Neural progenitor cell (in vitro differentiated cells): Measurements from ENCODE around the gene CTSW. TPM values are rescaled to one million over a fixed set of nuclear protein-coding genes. Genes with fewer than 3 reads are reported as not detected.
A peak's percentile ranks its signal among the peaks of the same experiment; 100 is the strongest.

Source experiments
- DNase-seq: peaks from one replicate; pipeline ENCODE4 v3.0.0-alpha.2; 2016; ENCODE audit warnings: low spot score
- H2AFZ ChIP-seq: fragments of 200-600 bp; sonication (generic); replicated peaks from 2 replicates; pipeline ENCODE4 v1.6.1; 2016; ENCODE audit warnings: antibody characterized with exemption
- H3F3A ChIP-seq: fragments of 200-600 bp; sonication (generic); 2 replicates; pipeline ENCODE4 v1.6.1; 2016; ENCODE audit warnings: antibody characterized with exemption, low read depth
- H3K27ac ChIP-seq: fragments of 200-600 bp; sonication (generic); 2 replicates; pipeline ENCODE4 v1.5.1; 2016; ENCODE audit warnings: mild to moderate bottlenecking
- H3K27me3 ChIP-seq: fragments of 200-600 bp; sonication (generic); 2 replicates; pipeline ENCODE4 v1.6.1; 2016; ENCODE audit warnings: mild to moderate bottlenecking, moderate library complexity
- H3K36me3 ChIP-seq: fragments of 200-600 bp; sonication (generic); 2 replicates; pipeline ENCODE4 v1.5.1; 2016
- H3K4me1 ChIP-seq: fragments of 200-600 bp; sonication (generic); 2 replicates; pipeline ENCODE4 v1.6.1; 2016; ENCODE audit warnings: mixed run types
- H3K4me2 ChIP-seq: fragments of 200-600 bp; sonication (generic); 2 replicates; pipeline ENCODE4 v1.6.1; 2016
- H3K4me3 ChIP-seq: fragments of 200-600 bp; sonication (generic); 2 replicates; pipeline ENCODE4 v1.5.1; 2016
- H3K79me2 ChIP-seq: fragments of 200-600 bp; sonication (generic); 2 replicates; pipeline ENCODE4 v1.6.1; 2016; ENCODE audit warnings: low read depth
- H3K9ac ChIP-seq: fragments of 200-600 bp; sonication (generic); 2 replicates; pipeline ENCODE4 v1.6.1; 2016
- H3K9me3 ChIP-seq: fragments of 200-600 bp; sonication (generic); 2 replicates; pipeline ENCODE4 v1.5.1; 2016; ENCODE audit warnings: low read depth
- H4K20me1 ChIP-seq: fragments of 200-600 bp; sonication (generic); 2 replicates; pipeline ENCODE4 v1.6.1; 2016; ENCODE audit warnings: low read depth
- H3K27ac Mint-ChIP-seq: 3 replicates; pipeline ENCODE4 v1.8.0; 2021; ENCODE audit warnings: mixed read lengths
- H3K27me3 Mint-ChIP-seq: 2 replicates; pipeline ENCODE4 v1.8.0; 2022; ENCODE audit warnings: low read depth, mild to moderate bottlenecking, inconsistent platforms, moderate library complexity, mixed read lengths; ENCODE audit not compliant: insufficient read depth
- H3K36me3 Mint-ChIP-seq: 3 replicates; pipeline ENCODE4 v1.8.0; 2021; ENCODE audit warnings: mixed read lengths
- H3K4me1 Mint-ChIP-seq: 3 replicates; pipeline ENCODE4 v1.8.0; 2021; ENCODE audit warnings: mixed read lengths
- H3K4me3 Mint-ChIP-seq: 3 replicates; pipeline ENCODE4 v1.8.0; 2021; ENCODE audit warnings: mild to moderate bottlenecking, moderate library complexity, mixed read lengths
- H3K9me3 Mint-ChIP-seq: 3 replicates; pipeline ENCODE4 v1.8.0; 2020; ENCODE audit warnings: mixed read lengths
- CTCF ChIP-seq: fragments of 200-600 bp; sonication (generic); IDR thresholded peaks from 2 replicates; pipeline ENCODE4 v1.5.1; 2017; ENCODE audit warnings: antibody characterized with exemption, mild to moderate bottlenecking
- EZH2 ChIP-seq: fragments of 200-600 bp; sonication (generic); IDR thresholded peaks from 2 replicates; pipeline ENCODE4 v1.6.1; 2017; ENCODE audit warnings: antibody characterized with exemption, mild to moderate bottlenecking, moderate library complexity
- EZH2phosphoT487 ChIP-seq: fragments of 200-600 bp; sonication (generic); IDR thresholded peaks from 2 replicates; pipeline ENCODE4 v1.6.1; 2017; ENCODE audit warnings: antibody characterized with exemption
- total RNA-seq: library from RNA; depleted of rRNA; stranded (reverse); fragments of >200 nt; gene quantifications from 2 replicates; pipeline ENCODE4 v1.2.3, GENCODE V29; 2015; ENCODE audit warnings: low replicate concordance

CTSW gene
- total RNA-seq, 1 donor from 2014 or later = not detected

- Histone ChIP-seq H3K4me1 (peaks cover 17% of the 10 kb centered on the region), H4K20me1 (peaks cover 14% of the 10 kb centered on the region), H3K9ac (no peak overlapping the region), H3K9me3 (no peaks in the 10 kb centered on the region), H2AFZ (no peak overlapping the region), H3K27me3 (peaks cover 36% of the 10 kb centered on the region), H3K36me3 (no peaks in the 10 kb centered on the region), H3K4me2 (peak overlapping the region; percentile 5), H3F3A (peaks cover 37% of the 10 kb centered on the region), H3K79me2 (peaks cover 14% of the 10 kb centered on the region), H3K4me3 (no peak overlapping the region), H3K27ac (no peak overlapping the region)
- Mint-ChIP-seq H3K9me3 (no peaks in the 10 kb centered on the region), H3K27ac (peak overlapping the region; percentile 16), H3K27me3 (peaks cover 15% of the 10 kb centered on the region), H3K4me1 (peaks cover 38% of the 10 kb centered on the region), H3K36me3 (no peaks in the 10 kb centered on the region), H3K4me3 (peak overlapping the region; percentile 86)
- TF ChIP-seq EZH2phosphoT487 (no peak), CTCF (no peak), EZH2 (no peak)
- DNase-seq = no peak
Measured at GRCh38 chr11:65892661-65893317, 13.2 kb downstream of the CTSW start.

DNA sequence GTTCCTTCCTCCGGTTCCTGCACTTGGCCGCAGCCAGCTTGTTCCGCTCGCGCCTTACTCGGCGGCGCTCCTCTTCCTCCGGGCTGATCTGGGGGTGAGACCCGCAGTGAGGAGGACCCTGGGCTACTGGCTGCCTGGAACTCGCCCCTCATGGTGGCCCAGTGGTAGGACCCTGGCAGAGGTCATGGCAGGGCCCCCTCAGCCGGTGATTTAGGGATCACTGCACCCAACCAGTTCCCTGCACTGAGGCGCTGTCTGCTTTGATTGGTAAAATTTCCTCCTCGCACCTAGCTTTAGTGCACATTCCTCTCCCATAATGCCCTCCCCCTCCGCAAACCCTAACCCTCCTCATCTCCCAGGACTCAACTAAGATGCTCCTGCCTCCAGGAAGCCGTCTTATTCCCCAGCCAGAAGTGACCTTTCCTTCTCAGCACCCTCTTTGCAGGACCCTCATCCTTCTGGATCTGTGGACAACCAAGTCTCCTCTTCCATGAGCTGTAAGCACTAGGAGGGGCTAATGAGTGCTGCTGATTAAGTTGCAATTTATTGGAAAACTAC, 14.5 kb downstream of the CTSW start:
- peaks cover 14% of the 10 kb centered on the region for H3K79me2 ChIP-seq
- H3K4me3 Mint-ChIP-seq = peak overlapping the region; percentile 39
- TF ChIP-seq CTCF (no peak), EZH2 (no peak), EZH2phosphoT487 (no peak)
- peaks cover 17% of the 10 kb centered on the region for H3K4me1 ChIP-seq
- H3K27me3 ChIP-seq = peaks cover 44% of the 10 kb centered on the region
- no peaks in the 10 kb centered on the region for H3K36me3 ChIP-seq
- no peak overlapping the region for H3K27ac Mint-ChIP-seq
- peaks cover 14% of the 10 kb centered on the region for H4K20me1 ChIP-seq
- H3K9ac ChIP-seq = no peak overlapping the region
- H3K4me3 ChIP-seq = no peak overlapping the region
- DNase-seq = no peak
- no peak overlapping the region for H3K27ac ChIP-seq
- H2AFZ ChIP-seq = no peak overlapping the region
- H3F3A ChIP-seq = peaks cover 30% of the 10 kb centered on the region
- peaks cover 24% of the 10 kb centered on the region for H3K27me3 Mint-ChIP-seq
- no peak overlapping the region for H3K4me2 ChIP-seq
- no peaks in the 10 kb centered on the region for H3K9me3 Mint-ChIP-seq
- H3K36me3 Mint-ChIP-seq = no peaks in the 10 kb centered on the region
- H3K9me3 ChIP-seq = no peaks in the 10 kb centered on the region
- H3K4me1 Mint-ChIP-seq = peaks cover 32% of the 10 kb centered on the region

- Mint-ChIP-seq H3K9me3 (no peaks in the 10 kb centered on the region), H3K27ac (no peak overlapping the region), H3K4me1 (peaks cover 21% of the 10 kb centered on the region), H3K36me3 (no peaks in the 10 kb centered on the region), H3K4me3 (peak overlapping the region; percentile 59), H3K27me3 (peaks cover 28% of the 10 kb centered on the region)
- Histone ChIP-seq H3K9ac (no peak overlapping the region), H3K4me1 (peaks cover 15% of the 10 kb centered on the region), H3K27ac (no peak overlapping the region), H3F3A (peaks cover 24% of the 10 kb centered on the region), H3K9me3 (no peaks in the 10 kb centered on the region), H3K4me2 (no peak overlapping the region), H2AFZ (no peak overlapping the region), H3K36me3 (no peaks in the 10 kb centered on the region), H4K20me1 (peaks cover 14% of the 10 kb centered on the region), H3K79me2 (peaks cover 14% of the 10 kb centered on the region), H3K4me3 (no peak overlapping the region), H3K27me3 (peaks cover 46% of the 10 kb centered on the region)
- no peak for TF ChIP-seq EZH2phosphoT487
- TF ChIP-seq CTCF = no peak
- no peak for TF ChIP-seq EZH2
- no peak for DNase-seq
Measured at GRCh38 chr11:65895482-65895981, 15.9 kb downstream of the CTSW start.
